ENCODE results near the gene TOB2. TPM values are rescaled to one million over a fixed set of nuclear protein-coding genes. Genes with fewer than 3 reads are reported as not detected.

TOB2 gene
- total RNA-seq, 4 donors from 2014 or later, result 15.6 to 97.1 (median 27.8) TPM

DNA sequence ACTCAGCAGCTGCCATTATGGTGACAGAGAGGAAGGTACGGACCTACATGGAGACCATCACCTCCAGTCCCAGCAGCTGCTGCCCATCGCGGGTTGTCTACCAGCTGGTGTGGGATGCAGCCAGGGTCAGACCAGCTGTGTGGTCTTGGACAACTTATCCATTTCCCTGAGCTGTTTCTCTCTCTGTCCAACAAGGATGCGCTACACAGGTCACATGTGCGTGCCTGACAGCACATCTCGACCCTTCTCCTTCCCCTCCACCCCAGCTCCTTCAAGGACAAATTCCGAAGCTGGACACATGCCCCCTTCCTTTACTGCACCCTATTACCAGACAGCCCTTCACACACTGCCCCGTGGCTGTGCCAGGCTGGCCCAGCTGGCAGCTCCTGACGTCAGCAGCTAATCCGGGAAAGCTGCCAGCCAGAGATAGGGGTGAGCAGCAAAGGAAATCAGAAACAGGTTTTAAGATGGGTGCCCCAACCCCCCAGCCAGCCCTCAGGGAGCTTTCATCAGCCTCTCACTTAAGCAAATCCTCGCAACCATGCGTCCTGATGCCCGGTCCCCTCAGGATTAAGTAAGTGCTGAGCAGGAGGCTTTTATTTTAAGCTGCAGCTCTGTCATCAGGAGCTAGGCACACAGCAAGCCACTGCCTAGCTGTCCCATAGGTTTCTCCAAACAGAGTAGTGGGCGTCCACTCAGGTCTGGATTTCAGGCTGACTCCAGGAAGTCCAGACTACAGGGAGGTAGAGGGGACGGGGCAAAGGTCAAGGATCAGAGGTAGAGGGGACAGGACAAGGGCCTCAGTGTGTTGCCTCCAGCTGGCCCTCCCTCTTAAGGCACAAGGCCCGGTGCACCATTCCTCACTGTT, 44.6 kb downstream of the TOB2 start:
- H3K4me3 ChIP-seq, result no peak overlapping the region
- intact Hi-C loops (cut with DNase I; ENCODE audit: low total_unique reads), result loop anchor here (5.0 kb wide), 2 partner anchors 115 to 130 kb away; no protein-coding TSS in a partner anchor
- peaks cover 4 to 11% of the 10 kb centered on the region in 2 donors for H3K4me1 ChIP-seq
- H3K27ac ChIP-seq, result peak overlapping the region in 1 of 2 donors; percentile 29
- H3K9me3 ChIP-seq, result no peaks in the 10 kb centered on the region
- TF ChIP-seq POLR2A (IDR thresholded peaks at IDR 0.05), result no peak
- TF ChIP-seq, protein P1, sequence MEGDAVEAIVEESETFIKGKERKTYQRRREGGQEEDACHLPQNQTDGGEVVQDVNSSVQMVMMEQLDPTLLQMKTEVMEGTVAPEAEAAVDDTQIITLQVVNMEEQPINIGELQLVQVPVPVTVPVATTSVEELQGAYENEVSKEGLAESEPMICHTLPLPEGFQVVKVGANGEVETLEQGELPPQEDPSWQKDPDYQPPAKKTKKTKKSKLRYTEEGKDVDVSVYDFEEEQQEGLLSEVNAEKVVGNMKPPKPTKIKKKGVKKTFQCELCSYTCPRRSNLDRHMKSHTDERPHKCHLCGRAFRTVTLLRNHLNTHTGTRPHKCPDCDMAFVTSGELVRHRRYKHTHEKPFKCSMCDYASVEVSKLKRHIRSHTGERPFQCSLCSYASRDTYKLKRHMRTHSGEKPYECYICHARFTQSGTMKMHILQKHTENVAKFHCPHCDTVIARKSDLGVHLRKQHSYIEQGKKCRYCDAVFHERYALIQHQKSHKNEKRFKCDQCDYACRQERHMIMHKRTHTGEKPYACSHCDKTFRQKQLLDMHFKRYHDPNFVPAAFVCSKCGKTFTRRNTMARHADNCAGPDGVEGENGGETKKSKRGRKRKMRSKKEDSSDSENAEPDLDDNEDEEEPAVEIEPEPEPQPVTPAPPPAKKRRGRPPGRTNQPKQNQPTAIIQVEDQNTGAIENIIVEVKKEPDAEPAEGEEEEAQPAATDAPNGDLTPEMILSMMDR (IDR thresholded peaks at IDR 0.05), result no peak
- peak; percentile 40 to 60 for DNase-seq
- no peaks in the 10 kb centered on the region for H3K36me3 ChIP-seq
- no peaks in the 10 kb centered on the region for H3K27me3 ChIP-seq

DNA sequence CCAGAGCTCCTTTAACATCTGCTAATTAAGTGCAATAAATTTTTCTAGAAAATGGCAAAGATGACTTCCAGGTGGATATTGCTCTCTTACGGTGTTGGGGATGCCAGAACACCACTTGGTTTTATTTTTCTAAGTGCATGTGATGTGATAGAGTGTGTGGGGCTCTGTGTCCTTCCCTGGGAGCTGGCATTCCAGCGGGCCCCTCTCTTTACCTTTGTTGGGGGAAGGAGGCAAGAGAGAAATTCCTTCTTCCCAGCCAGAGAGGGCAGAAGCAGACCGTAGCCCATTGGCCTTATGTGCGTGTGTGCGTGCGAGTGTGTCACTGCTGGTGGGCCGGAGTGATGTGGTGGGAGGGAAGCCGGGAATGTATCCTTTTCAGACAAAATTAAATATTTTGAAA, 47.7 kb downstream of the TOB2 start:
- H3K36me3 ChIP-seq, result no peaks in the 10 kb centered on the region
- no peaks in the 10 kb centered on the region for H3K27me3 ChIP-seq
- no peak for DNase-seq
- H3K4me1 ChIP-seq, result peaks cover 8 to 11% of the 10 kb centered on the region in 2 donors
- no peak overlapping the region for H3K4me3 ChIP-seq
- no peaks in the 10 kb centered on the region for H3K9me3 ChIP-seq
- TF ChIP-seq, protein P1 (IDR thresholded peaks at IDR 0.05), result no peak
- TF ChIP-seq POLR2A (IDR thresholded peaks at IDR 0.05), result no peak
- H3K27ac ChIP-seq, result peak overlapping the region; percentile 0 to 17
- intact Hi-C loops (cut with DNase I; ENCODE audit: low total_unique reads), result no loop called here

DNA sequence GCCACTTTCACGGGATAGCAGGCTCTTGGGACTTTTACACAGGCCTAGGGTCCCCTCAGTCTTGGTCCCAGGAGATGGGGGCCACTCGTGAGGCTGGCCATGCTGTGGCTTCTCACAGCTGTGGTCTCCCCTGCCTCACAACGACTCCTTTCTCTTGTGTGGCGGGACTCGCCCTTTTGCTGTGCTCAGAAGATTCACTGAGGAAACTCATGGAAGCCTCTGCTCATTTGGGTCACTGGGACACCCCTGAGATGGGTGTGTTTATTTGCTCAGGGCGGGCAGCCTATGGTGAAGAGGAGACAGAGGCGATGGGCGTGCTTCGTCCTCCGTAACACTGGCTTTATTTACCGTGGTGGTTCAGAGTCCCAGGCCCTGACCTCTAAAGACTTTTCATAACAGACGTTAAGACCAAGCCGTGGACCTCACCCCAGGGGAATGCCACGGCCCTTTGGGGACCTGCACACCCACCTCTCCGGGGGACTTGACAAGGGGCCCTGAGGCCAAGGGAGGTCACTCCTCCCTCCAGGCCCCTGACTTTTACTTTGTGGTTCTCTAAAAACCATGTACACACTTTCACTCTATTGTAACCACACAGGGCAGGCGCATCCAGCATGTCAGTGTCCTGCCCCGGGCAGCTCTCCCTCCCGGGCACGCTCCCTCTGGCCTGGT, 49.3 kb downstream of the TOB2 start:
- Histone ChIP-seq H3K9me3 (no peaks in the 10 kb centered on the region), H3K36me3 (no peaks in the 10 kb centered on the region), H3K27me3 (no peaks in the 10 kb centered on the region), H3K4me1 (peaks cover 5 to 8% of the 10 kb centered on the region in 2 donors), H3K4me3 (no peak overlapping the region), H3K27ac (no peak overlapping the region)
- intact Hi-C loops (cut with DNase I; ENCODE audit: low total_unique reads), result no loop called here
- TF ChIP-seq, protein P1 (IDR thresholded peaks at IDR 0.05), result no peak
- no peak for TF ChIP-seq POLR2A (IDR thresholded peaks at IDR 0.05)
- DNase-seq, result no peak

DNA sequence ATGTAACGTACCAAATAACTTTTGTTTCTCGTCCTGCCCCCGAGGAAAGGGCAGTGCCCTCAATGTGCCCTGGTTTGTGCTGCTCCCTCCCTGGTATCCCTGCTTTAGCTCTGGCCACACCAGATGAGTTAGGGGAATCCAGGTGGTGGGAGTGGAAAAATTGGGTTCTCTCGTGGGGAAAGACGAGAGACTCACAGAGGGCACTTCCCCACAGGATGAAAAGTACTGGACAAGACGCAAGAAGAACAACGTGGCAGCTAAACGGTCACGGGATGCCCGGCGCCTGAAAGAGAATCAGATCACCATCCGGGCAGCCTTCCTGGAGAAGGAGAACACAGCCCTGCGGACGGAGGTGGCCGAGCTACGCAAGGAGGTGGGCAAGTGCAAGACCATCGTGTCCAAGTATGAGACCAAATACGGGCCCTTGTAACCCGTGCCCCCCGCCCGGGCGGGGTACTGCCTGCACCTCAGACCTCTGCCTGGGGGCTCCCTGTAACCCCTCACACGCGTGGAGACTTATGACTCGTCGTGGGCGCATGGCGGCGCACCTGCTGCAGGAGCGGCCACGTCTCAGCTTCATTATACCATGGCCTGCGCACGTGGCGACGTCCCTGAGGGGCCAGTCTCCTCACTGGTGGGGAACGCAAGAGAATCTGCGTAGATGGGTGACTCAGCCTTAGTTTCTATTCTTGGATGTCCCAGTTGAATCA, 50.9 kb downstream of the TOB2 start:
- Histone ChIP-seq H3K4me1 (peaks cover 0 to 6% of the 10 kb centered on the region in 2 donors), H3K4me3 (no peak overlapping the region), H3K27me3 (no peaks in the 10 kb centered on the region), H3K36me3 (no peaks in the 10 kb centered on the region), H3K9me3 (no peaks in the 10 kb centered on the region), H3K27ac (no peak overlapping the region)
- intact Hi-C loops (cut with DNase I; ENCODE audit: low total_unique reads), result no loop called here
- TF ChIP-seq, protein P1 (IDR thresholded peaks at IDR 0.05), result no peak
- TF ChIP-seq POLR2A (IDR thresholded peaks at IDR 0.05), result no peak
- DNase-seq, result no peak

Data from uterus (tissue), 4 donors.